Hepatocyte (in vitro differentiated cells): ENCODE results near the gene OR13G1. TPM values are rescaled to one million over a fixed set of nuclear protein-coding genes. Genes with fewer than 3 reads are reported as not detected.

Experiments
- polyA plus RNA-seq: library from polyadenylated mRNA; unstranded; fragments of >200 nt; fragmentation: Nextera tagmentation; extraction: Ambion mirVana; gene quantifications from 2 replicates; pipeline ENCODE4 v1.2.1, GENCODE V29; 2016
- total RNA-seq: library from RNA; depleted of rRNA; stranded (reverse); fragments of >200 nt; gene quantifications from 2 replicates; pipeline ENCODE4 v1.2.3, GENCODE V29; 2014

Gene OR13G1
- total and polyA plus RNA-seq, 2 experiments from 2014 or later = not detected

Other genes starting within 250 kb of the OR13G1 start
- not detected in 2 replicates for gene OR2B11, start 221.6 kb downstream of the OR13G1 start, total RNA-seq
- not detected in 2 replicates for gene OR2B11, start 221.6 kb downstream of the OR13G1 start, polyA plus RNA-seq
- gene OR2C3, start 143.3 kb downstream of the OR13G1 start, total RNA-seq = not detected in 2 replicates
- not detected in 2 replicates for gene OR2C3, start 143.3 kb downstream of the OR13G1 start, polyA plus RNA-seq
- not detected in 2 replicates for gene GCSAML, start 130.6 kb downstream of the OR13G1 start, total RNA-seq
- not detected in 2 replicates for gene GCSAML, start 130.6 kb downstream of the OR13G1 start, polyA plus RNA-seq
- not detected in 2 replicates for gene OR2G2, start 91.4 kb downstream of the OR13G1 start, total RNA-seq
- gene OR2G2, start 91.4 kb downstream of the OR13G1 start, polyA plus RNA-seq = not detected in 2 replicates
- not detected in 2 replicates for gene OR2G3, start 74.2 kb downstream of the OR13G1 start, total RNA-seq
- gene OR2G3, start 74.2 kb downstream of the OR13G1 start, polyA plus RNA-seq = not detected in 2 replicates
- gene OR6F1, start 36.9 kb upstream of the OR13G1 start, total RNA-seq = not detected in 2 replicates
- gene OR6F1, start 36.9 kb upstream of the OR13G1 start, polyA plus RNA-seq = not detected in 2 replicates
- not detected in 2 replicates for gene OR14K1, start 58.9 kb upstream of the OR13G1 start, total RNA-seq
- gene OR14K1, start 58.9 kb upstream of the OR13G1 start, polyA plus RNA-seq = not detected in 2 replicates
- not detected in 2 replicates for gene OR14A2, start 68.4 kb upstream of the OR13G1 start, total RNA-seq
- not detected in 2 replicates for gene OR14A2, start 68.4 kb upstream of the OR13G1 start, polyA plus RNA-seq
- gene OR1C1, start 80.8 kb upstream of the OR13G1 start, total RNA-seq = not detected in 2 replicates
- gene OR1C1, start 80.8 kb upstream of the OR13G1 start, polyA plus RNA-seq = not detected in 2 replicates
- gene OR14A16, start 144.4 kb upstream of the OR13G1 start, total RNA-seq = not detected in 2 replicates
- not detected in 2 replicates for gene OR14A16, start 144.4 kb upstream of the OR13G1 start, polyA plus RNA-seq
- gene OR11L1, start 162.2 kb upstream of the OR13G1 start, total RNA-seq = not detected in 2 replicates
- not detected in 2 replicates for gene OR11L1, start 162.2 kb upstream of the OR13G1 start, polyA plus RNA-seq
- not detected in 2 replicates for gene TRIM58, start 177.4 kb upstream of the OR13G1 start, total RNA-seq
- gene TRIM58, start 177.4 kb upstream of the OR13G1 start, polyA plus RNA-seq = 0.05 TPM in 1 of 2 replicates, not detected in the other
- not detected in 2 replicates for gene OR2W3, start 215.8 kb upstream of the OR13G1 start, total RNA-seq
- not detected in 2 replicates for gene OR2W3, start 215.8 kb upstream of the OR13G1 start, polyA plus RNA-seq
- gene OR2T8, start 240.5 kb upstream of the OR13G1 start, total RNA-seq = not detected in 2 replicates
- not detected in 2 replicates for gene OR2T8, start 240.5 kb upstream of the OR13G1 start, polyA plus RNA-seq
- gene OR2AJ1, start 245.2 kb upstream of the OR13G1 start, total RNA-seq = not detected in 2 replicates
- not detected in 2 replicates for gene OR2AJ1, start 245.2 kb upstream of the OR13G1 start, polyA plus RNA-seq